ENCODE results near the gene CLDN3.

DNA sequence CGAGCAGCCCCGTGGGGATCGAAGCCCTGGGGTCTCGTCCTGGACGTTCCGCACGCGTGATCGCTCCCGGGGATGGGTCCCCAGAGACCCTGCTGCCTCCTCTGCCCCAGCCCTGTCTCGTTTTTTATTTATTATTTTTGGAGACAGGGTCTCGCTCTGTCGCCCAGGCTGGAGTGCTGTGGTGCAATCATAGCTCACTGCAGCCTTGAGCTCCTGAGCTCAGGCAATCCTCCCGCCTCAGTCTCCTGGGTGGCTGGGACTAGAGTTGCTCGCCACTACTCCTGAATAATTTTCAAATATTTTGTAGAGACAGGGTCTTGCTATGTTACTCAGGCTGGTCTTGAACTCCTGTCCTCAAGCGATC is 50.3 kb downstream of the CLDN3 start:
- TF ChIP-seq POLR2A (IDR thresholded peaks at IDR 0.05) = no peak
- TF ChIP-seq, protein P1, sequence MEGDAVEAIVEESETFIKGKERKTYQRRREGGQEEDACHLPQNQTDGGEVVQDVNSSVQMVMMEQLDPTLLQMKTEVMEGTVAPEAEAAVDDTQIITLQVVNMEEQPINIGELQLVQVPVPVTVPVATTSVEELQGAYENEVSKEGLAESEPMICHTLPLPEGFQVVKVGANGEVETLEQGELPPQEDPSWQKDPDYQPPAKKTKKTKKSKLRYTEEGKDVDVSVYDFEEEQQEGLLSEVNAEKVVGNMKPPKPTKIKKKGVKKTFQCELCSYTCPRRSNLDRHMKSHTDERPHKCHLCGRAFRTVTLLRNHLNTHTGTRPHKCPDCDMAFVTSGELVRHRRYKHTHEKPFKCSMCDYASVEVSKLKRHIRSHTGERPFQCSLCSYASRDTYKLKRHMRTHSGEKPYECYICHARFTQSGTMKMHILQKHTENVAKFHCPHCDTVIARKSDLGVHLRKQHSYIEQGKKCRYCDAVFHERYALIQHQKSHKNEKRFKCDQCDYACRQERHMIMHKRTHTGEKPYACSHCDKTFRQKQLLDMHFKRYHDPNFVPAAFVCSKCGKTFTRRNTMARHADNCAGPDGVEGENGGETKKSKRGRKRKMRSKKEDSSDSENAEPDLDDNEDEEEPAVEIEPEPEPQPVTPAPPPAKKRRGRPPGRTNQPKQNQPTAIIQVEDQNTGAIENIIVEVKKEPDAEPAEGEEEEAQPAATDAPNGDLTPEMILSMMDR (IDR thresholded peaks at IDR 0.05) = no peak
- TF ChIP-seq EP300 (IDR thresholded peaks at IDR 0.05) = no peak

All from upper lobe of left lung (tissue), 4 donors.